ENCODE results near the gene OR2H1.
"Not testable (repeated sequence)": the region's sequence is repeated elsewhere in the genome, so short reads cannot be mapped to it uniquely, and the experiment has no call there.

The OR2H1 gene

DNA sequence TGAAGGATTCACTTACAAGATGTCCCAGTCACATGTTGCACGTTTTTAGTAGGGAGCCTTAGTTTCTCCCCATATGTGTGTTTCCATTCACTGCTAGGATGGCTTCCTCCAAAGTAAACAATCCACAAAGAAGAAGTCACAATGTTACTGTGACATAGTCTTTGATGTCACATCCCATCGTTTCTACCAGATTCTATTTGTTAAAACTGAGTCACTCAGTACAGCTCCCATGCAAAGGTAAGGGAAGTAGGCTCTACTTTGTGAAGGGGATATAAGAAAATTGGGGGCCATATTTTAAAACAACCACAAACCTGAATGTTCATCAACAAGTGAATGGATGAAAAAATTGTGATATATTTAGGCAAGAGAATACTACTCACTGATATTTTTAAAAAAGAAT lies at the start of gene OR2H1, which contains the start of gene OR11A1:
Gene OR2H1 (plus strand): TSS at position 185 of the 400 bp plus-strand sequence. CDS start 4,615 bp downstream, outside the sequence.
Gene OR11A1 (minus strand): TSS at position 101 of the 400 bp plus-strand sequence. CDS start 29,430 bp downstream, outside the sequence.
- no peak for DNase-seq

DNA sequence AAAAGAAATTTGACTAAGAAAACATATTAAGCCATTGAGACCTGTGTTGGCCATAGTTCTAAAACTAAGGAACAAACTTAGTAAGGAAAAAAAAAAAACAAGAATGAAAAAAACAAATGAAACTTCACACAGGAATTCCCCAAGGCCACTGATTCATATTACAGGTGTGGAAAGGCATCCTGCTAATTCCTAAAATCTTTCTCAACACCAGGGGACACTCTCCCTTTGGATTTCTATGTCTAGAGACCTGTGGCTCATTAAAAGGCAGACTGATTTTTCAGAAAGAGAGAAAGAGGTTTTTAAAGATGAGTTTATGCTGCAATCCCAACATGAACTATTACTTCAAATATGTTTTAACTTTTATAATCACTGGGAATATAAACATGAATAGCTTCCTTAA lies 42.4 kb upstream of the OR2H1 start, which contains the start of gene OR12D1:
Gene OR12D1 (plus strand): TSS at position 341 of the 400 bp plus-strand sequence.
- DNase-seq = no peak

GRCh38 chr6:29419516-29419915 lies 37.4 kb upstream of the OR2H1 start:
- no peak for DNase-seq

- DNase-seq = no peak
These were observed 32.8 kb upstream of the OR2H1 start for GRCh38 chr6:29424168-29424567.

- no peak for DNase-seq
These were observed 32.4 kb upstream of the OR2H1 start for GRCh38 chr6:29424575-29424974.

- no peak for DNase-seq
These were observed 31.9 kb upstream of the OR2H1 start for GRCh38 chr6:29425075-29425474.

DNA sequence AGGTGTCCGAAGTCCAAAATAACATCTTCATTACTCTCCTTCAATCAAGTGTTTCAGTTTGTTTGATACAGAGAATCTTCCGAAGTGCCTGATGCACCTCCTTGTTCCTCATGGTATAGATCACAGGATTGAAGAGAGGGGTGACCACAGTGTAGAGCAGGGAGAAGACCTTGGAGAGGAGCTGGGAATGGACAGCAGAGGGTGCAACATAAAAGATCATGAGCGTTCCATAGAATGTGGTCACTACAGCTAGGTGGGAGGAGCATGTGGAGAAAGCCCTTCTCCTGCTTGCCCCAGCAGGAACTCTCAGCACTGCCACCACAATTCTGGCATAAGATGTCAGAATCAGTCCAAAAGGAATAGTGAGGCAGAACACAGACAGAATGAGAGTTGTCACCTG lies 30.3 kb upstream of the OR2H1 start:
- no peak for DNase-seq

GRCh38 chr6:29436730-29437129 lies 20.2 kb upstream of the OR2H1 start:
- not testable (repeated sequence) for DNase-seq

- DNase-seq = no peak
These were observed 17.9 kb upstream of the OR2H1 start, which contains the start of gene OR10C1 for GRCh38 chr6:29439006-29439405. OR10C1 (plus strand) TSS chr6:29439306; CDS start chr6:29440016, 710 bp downstream.

GRCh38 chr6:29442719-29443118 lies 14.2 kb upstream of the OR2H1 start:
- DNase-seq = no peak

- DNase-seq = not testable (repeated sequence)
These were observed 12.9 kb upstream of the OR2H1 start for GRCh38 chr6:29444031-29444430.

- DNase-seq = no peak
These were observed 9.3 kb upstream of the OR2H1 start for GRCh38 chr6:29447670-29448069.

GRCh38 chr6:29451471-29452193 lies 5.3 kb upstream of the OR2H1 start:
- no peak for DNase-seq

GRCh38 chr6:29461021-29461814 lies 4.3 kb downstream of the OR2H1 start:
- no peak for DNase-seq

- DNase-seq = no peak
These were observed 5.1 kb downstream of the OR2H1 start for GRCh38 chr6:29462022-29462421.

GRCh38 chr6:29465279-29465678 lies 8.3 kb downstream of the OR2H1 start:
- no peak for DNase-seq

DNA sequence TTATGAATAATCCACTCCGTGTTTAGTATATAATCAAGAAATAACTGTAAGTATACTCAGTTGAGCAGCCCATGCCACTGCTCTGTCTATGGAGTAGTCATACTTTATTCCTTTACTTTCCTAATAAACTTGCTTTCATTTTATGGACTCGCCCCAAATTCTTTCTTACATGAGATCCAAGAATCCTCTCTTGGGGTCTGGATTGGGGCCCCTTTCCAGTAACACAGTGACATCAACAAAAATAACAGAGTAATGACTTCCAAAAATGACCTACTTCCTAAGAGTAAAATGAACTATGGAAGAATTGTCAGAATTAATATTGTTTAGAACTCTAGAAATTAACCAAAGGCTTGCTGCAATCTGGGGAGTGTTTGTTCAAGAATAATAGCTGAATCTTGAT lies 8.8 kb downstream of the OR2H1 start:
- no peak for DNase-seq

- no peak for DNase-seq
These were observed 9.3 kb downstream of the OR2H1 start for GRCh38 chr6:29466241-29466640.

DNA sequence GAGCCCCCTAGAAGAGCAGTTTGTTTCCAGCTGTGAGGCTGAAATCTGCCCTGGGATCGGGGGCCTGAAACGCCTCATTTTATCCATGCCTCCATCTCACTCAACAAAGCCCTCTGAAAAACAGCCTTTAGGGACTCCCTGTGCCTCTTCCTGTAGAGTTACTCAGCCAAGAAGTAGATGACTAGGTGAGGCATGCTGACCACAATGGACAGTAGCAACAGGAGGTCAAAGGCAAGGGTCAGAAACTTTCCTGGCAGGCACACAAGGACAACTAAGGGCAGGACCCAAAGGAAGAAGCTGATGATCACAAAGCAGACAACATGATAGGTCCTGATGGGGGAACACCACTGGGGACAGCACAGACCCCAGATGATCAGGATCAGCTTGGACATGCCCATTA lies 18.0 kb downstream of the OR2H1 start:
- DNase-seq = no peak

DNA sequence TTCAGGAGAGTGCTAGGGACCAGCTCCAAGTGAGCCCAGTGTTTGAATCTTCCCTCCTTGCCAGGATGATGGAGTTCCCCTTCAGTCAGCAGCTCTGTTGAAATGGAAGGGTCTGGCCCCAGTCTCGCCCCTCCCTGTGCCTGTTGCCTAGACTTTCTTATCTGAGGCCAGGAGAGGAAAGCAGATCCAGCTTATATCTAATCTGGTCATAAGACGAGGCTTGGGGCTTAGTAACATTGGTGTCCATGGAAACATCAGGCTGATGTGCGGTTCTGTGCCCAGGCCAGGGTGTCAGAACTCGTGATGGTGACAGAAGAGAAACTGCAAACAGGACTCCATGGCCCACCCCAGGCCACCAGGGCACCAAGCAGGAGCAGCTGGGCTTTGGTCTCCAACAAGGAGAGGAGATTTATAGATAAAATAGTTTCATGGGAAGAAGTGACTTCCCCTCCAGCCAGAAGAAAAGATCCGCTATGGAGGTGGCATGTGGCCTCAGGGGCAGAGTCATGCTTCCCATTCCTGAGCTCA lies 21.0 kb downstream of the OR2H1 start:
- DNase-seq = no peak

GRCh38 chr6:29478740-29479139 lies 21.8 kb downstream of the OR2H1 start:
- DNase-seq = no peak

DNA sequence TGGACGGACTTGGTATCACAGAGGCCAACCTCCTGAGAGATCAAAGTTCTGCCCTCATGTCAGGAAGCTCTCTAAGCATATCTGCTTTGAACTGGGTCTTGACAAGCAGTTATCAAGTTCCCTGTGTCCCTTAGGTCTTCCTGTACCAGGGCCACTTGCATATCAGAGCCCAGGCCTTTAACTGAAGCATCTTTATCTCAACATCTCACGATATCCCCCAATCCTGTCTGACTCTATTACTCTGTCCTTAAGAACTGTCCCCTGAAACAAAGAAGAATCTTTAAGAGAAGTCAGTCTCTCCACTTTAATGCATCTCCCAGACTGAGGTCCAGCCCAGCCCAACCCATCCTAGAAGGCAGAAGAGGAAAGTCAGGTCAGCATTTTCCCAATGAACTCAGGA lies 22.6 kb downstream of the OR2H1 start:
- DNase-seq = no peak

DNA sequence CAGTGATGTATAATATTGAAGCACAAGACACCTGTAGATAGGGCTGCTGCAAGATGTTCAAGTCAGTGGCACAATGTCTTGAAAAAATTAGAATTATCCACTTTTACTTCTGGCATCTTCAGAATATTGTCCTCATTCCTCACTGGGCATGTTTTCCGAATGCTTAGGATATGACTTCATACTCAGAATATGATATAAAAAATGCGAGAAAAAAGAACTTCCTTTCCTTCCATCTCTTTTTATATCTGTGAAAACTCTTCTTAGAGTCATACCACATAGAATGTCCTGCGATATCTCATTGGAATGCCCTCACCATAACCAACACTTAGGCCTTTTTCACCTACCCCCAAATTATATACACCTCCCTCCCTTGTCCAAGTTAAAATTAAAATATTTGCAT lies 26.2 kb downstream of the OR2H1 start:
- no peak for DNase-seq

DNA sequence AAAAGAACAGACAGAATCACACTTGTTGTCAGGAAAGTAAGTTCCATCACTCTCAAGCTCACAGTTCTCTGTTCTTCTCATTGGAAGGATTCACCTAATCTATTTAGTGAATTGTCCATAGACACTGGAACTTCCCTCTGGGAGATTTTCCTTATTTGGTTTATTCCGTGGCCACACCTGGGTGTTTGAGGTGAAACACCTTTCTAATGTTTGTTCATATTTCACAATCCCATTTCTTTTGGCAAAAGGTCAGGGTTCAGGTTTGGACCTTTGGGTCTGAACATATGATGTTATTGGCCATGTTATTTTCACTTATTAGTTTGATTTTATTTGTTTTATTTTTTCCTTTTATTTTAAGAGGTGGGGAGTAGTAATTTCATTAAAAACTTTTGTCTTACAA lies 26.8 kb downstream of the OR2H1 start:
- no peak for DNase-seq

Measured in activated naive CD4-positive, alpha-beta T cell treated with anti-CD3 and anti-CD28 coated beads, Interleukin-2, amount 50 U/mL, for 16 hours (primary cell).